H9 (cell line): ENCODE data around the gene NOTCH1. TPM values are rescaled to one million over a fixed set of nuclear protein-coding genes. Genes with fewer than 3 reads are reported as not detected.

Source experiments
- DNase-seq: peaks from one replicate; pipeline ENCODE4 v3.0.0-alpha.2; 2017
- H2AFZ ChIP-seq: one replicate; pipeline ENCODE4 v1.6.1; 2013; ENCODE audit warnings: mild to moderate bottlenecking, low read length, control low read depth, moderate library complexity
- H2AK5ac ChIP-seq: 2 replicates; pipeline ENCODE4 v1.6.1; 2013; ENCODE audit warnings: low read length, control low read depth, mixed read lengths; ENCODE audit not compliant: insufficient read length
- H2BK120ac ChIP-seq: one replicate; pipeline ENCODE4 v1.6.1; 2013; ENCODE audit warnings: low read depth, mild to moderate bottlenecking, low read length, control low read depth, inconsistent platforms; ENCODE audit not compliant: poor library complexity, severe bottlenecking
- H2BK12ac ChIP-seq: 2 replicates; pipeline ENCODE4 v1.6.1; 2013; ENCODE audit warnings: low read length, control low read depth, mixed read lengths, low read depth; ENCODE audit not compliant: insufficient read length
- H2BK15ac ChIP-seq: 2 replicates; pipeline ENCODE4 v1.6.1; 2013; ENCODE audit warnings: low read depth, low read length, control low read depth
- H2BK20ac ChIP-seq: one replicate; pipeline ENCODE4 v1.6.1; 2013; ENCODE audit warnings: low read depth, mild to moderate bottlenecking, low read length, control low read depth, inconsistent platforms; ENCODE audit not compliant: poor library complexity, severe bottlenecking
- H2BK5ac ChIP-seq: 2 replicates; pipeline ENCODE4 v1.6.1; 2013; ENCODE audit warnings: low read length, control low read depth, mixed read lengths; ENCODE audit not compliant: insufficient read length
- H3K14ac ChIP-seq: 2 replicates; pipeline ENCODE4 v1.6.1; 2013; ENCODE audit warnings: low read length, control low read depth; ENCODE audit not compliant: insufficient read depth
- H3K18ac ChIP-seq: 2 replicates; pipeline ENCODE4 v1.6.1; 2013; ENCODE audit warnings: low read depth, mild to moderate bottlenecking, mixed read lengths, low read length, control low read depth; ENCODE audit not compliant: insufficient read length
- H3K23ac ChIP-seq: 2 replicates; pipeline ENCODE4 v1.6.1; 2013; ENCODE audit warnings: low read length, control low read depth, mixed read lengths, low read depth; ENCODE audit not compliant: insufficient read length
- H3K23me2 ChIP-seq: 2 replicates; pipeline ENCODE4 v1.6.1; 2013; ENCODE audit warnings: low read depth, mild to moderate bottlenecking, mixed read lengths, low read length, control low read depth; ENCODE audit not compliant: insufficient read length, poor library complexity, severe bottlenecking
- H3K27ac ChIP-seq: 2 replicates; pipeline ENCODE4 v1.5.1; 2013; ENCODE audit warnings: low read length, control low read depth, mixed read lengths, low read depth; ENCODE audit not compliant: insufficient read length
- H3K27me3 ChIP-seq: 2 replicates; pipeline ENCODE4 v1.6.1; 2013; ENCODE audit warnings: low read length, control low read depth, inconsistent platforms; ENCODE audit not compliant: insufficient read depth
- H3K4ac ChIP-seq: 2 replicates; pipeline ENCODE4 v1.6.1; 2013; ENCODE audit warnings: low read depth, mild to moderate bottlenecking, control low read depth, inconsistent platforms, low read length, moderate library complexity
- H3K4me1 ChIP-seq: 2 replicates; pipeline ENCODE4 v1.6.1; 2013; ENCODE audit warnings: low read length, control low read depth, inconsistent platforms; ENCODE audit not compliant: insufficient read depth
- H3K4me2 ChIP-seq: 2 replicates; pipeline ENCODE4 v1.6.1; 2013; ENCODE audit warnings: low read length, control low read depth, mixed read lengths; ENCODE audit not compliant: insufficient read length, insufficient read depth
- H3K56ac ChIP-seq: 2 replicates; pipeline ENCODE4 v1.6.1; 2013; ENCODE audit warnings: low read depth, mild to moderate bottlenecking, mixed read lengths, low read length, control low read depth; ENCODE audit not compliant: insufficient read length
- H3K79me1 ChIP-seq: 2 replicates; pipeline ENCODE4 v1.6.1; 2013; ENCODE audit warnings: low read depth, mild to moderate bottlenecking, moderate library complexity, low read length, control low read depth, inconsistent platforms; ENCODE audit not compliant: insufficient read depth, poor library complexity, severe bottlenecking
- H3K79me2 ChIP-seq: 2 replicates; pipeline ENCODE4 v1.6.1; 2013; ENCODE audit warnings: low read length, control low read depth, inconsistent platforms; ENCODE audit not compliant: insufficient read depth
- H3K9ac ChIP-seq: 2 replicates; pipeline ENCODE4 v1.6.1; 2013; ENCODE audit warnings: low read length, control low read depth, mixed read lengths; ENCODE audit not compliant: insufficient read length; ENCODE audit errors: extremely low read depth
- H3K9me3 ChIP-seq: one replicate; pipeline ENCODE4 v1.6.1; 2013; ENCODE audit warnings: low read depth, low read length, inconsistent platforms; ENCODE audit not compliant: control insufficient read depth
- H3T11ph ChIP-seq: one replicate; pipeline ENCODE4 v1.6.1; 2013; ENCODE audit warnings: mild to moderate bottlenecking, low read length, control low read depth, inconsistent platforms
- H4K20me1 ChIP-seq: one replicate; pipeline ENCODE4 v1.6.1; 2013; ENCODE audit not compliant: control insufficient read depth, insufficient read length, insufficient read depth
- H4K5ac ChIP-seq: 2 replicates; pipeline ENCODE4 v1.6.1; 2013; ENCODE audit warnings: low read depth, mild to moderate bottlenecking, mixed read lengths, low read length, control low read depth; ENCODE audit not compliant: insufficient read length
- H4K8ac ChIP-seq: replicated peaks from 2 replicates; pipeline ENCODE4 v1.6.1; 2013; ENCODE audit warnings: low read length, control low read depth, mixed read lengths, low read depth; ENCODE audit not compliant: insufficient read length
- H4K91ac ChIP-seq: 2 replicates; pipeline ENCODE4 v1.6.1; 2013; ENCODE audit warnings: low read depth, mild to moderate bottlenecking, moderate library complexity, mixed read lengths, low read length, control low read depth; ENCODE audit not compliant: insufficient read length
- H3K27ac Mint-ChIP-seq, 3 experiments: 2 replicates in 2 of 3; 3 replicates in 1 of 3; pipeline ENCODE4 v1.8.0; 2020 to 2021; ENCODE audit warnings: mixed read lengths in 3 of 3, mild to moderate bottlenecking in 1 of 3, moderate library complexity in 1 of 3
- H3K27me3 Mint-ChIP-seq: 2 replicates; pipeline ENCODE4 v1.8.0; 2021; ENCODE audit warnings: low read depth, mild to moderate bottlenecking, moderate library complexity, mixed read lengths
- H3K36me3 Mint-ChIP-seq, 3 experiments: 2 replicates in 2 of 3; 3 replicates in 1 of 3; pipeline ENCODE4 v1.8.0; 2020 to 2021; ENCODE audit warnings: low read depth in 3 of 3, mixed read lengths in 3 of 3; ENCODE audit not compliant: insufficient read depth in 1 of 3
- H3K4me1 Mint-ChIP-seq, 2 experiments: 2 replicates each; pipeline ENCODE4 v1.8.0; 2020; ENCODE audit warnings: mixed read lengths in 2 of 2
- H3K4me3 Mint-ChIP-seq, 2 experiments: 2 replicates in 1 of 2; 3 replicates in 1 of 2; pipeline ENCODE4 v1.8.0; 2020 to 2021; ENCODE audit warnings: mild to moderate bottlenecking in 2 of 2, mixed read lengths in 2 of 2, moderate library complexity in 1 of 2
- H3K9me3 Mint-ChIP-seq, 2 experiments: 2 replicates in 1 of 2; 3 replicates in 1 of 2; pipeline ENCODE4 v1.8.0; 2020; ENCODE audit warnings: mild to moderate bottlenecking in 2 of 2, mixed read lengths in 2 of 2, moderate library complexity in 1 of 2
- CTCF ChIP-seq: fragments of 200-600 bp; sonication (generic); conservative IDR thresholded peaks from 3 replicates; pipeline ENCODE4 v1.8.0; 2021; ENCODE audit warnings: antibody characterized with exemption, mild to moderate bottlenecking
- WGBS: extraction: QIAGEN DNeasy Blood & Tissue Kit; methylation state at CpG from one replicate; pipeline ENCODE4 v1.1.7; 2013; ENCODE audit warnings: missing lambda C conversion rate, low lambda C conversion rate, mixed read lengths; ENCODE audit not compliant: insufficient read length; ENCODE audit errors: extremely low coverage; 5-methylcytosine and 5-hydroxymethylcytosine counted together
- total RNA-seq: library from RNA; stranded (reverse); gene quantifications from 2 replicates; pipeline ENCODE4 v1.2.1, GENCODE V29; 2021

The NOTCH1 gene
- total RNA-seq, 1 experiment from 2014 or later: 71.6 TPM

- Histone ChIP-seq H3K79me1 (no peaks in the 10 kb centered on the region), H3K79me2 (no peaks in the 10 kb centered on the region), H2BK15ac (no peak overlapping the region), H3K27ac (no peak overlapping the region), H2BK5ac (no peak overlapping the region), H2BK12ac (no peak overlapping the region), H3K23me2 (no peaks in the 10 kb centered on the region), H2AFZ (no peak overlapping the region), H4K20me1 (no peaks in the 10 kb centered on the region), H3K23ac (no peak overlapping the region), H2BK120ac (no peak overlapping the region), H2AK5ac (no peak overlapping the region), H3K27me3 (no peaks in the 10 kb centered on the region), H2BK20ac (no peak overlapping the region), H3K4me2 (no peak overlapping the region), H3T11ph (no peak overlapping the region), H3K9me3 (no peaks in the 10 kb centered on the region), H4K91ac (no peak overlapping the region), H3K18ac (no peak overlapping the region), H3K4me1 (no peaks in the 10 kb centered on the region), H3K56ac (no peak overlapping the region), H4K8ac (no peak overlapping the region), H3K14ac (no peak overlapping the region), H3K9ac (no peak overlapping the region), H4K5ac (no peak overlapping the region), H3K4ac (no peak overlapping the region)
- Mint-ChIP-seq H3K27me3 (peaks cover 6% of the 10 kb centered on the region), H3K36me3 (no peaks in the 10 kb centered on the region), H3K27ac (no peak overlapping the region; a peak in 1 of 7 replicates), H3K9me3 (peaks cover 4 to 7% of the 10 kb centered on the region in 2 experiments; a peak in 4 of 5 replicates), H3K4me1 (peaks cover 11 to 15% of the 10 kb centered on the region in 2 experiments), H3K4me3 (no peak overlapping the region)
- no peak for TF ChIP-seq CTCF
- no peak for DNase-seq
- no CpG with 5 or more reads among the region's 14 CpGs for WGBS
These were observed 48.6 kb upstream of the NOTCH1 start for GRCh38 chr9:136594492-136594891.
